ENCODE data around the gene MRPS6. TPM values are rescaled to one million over a fixed set of nuclear protein-coding genes. Genes with fewer than 3 reads are reported as not detected.

The MRPS6 gene
- total RNA-seq, 1 donor from 2014 or later = 14.2 TPM

GRCh38 chr21:34116569-34116968 lies 43.2 kb downstream of the MRPS6 start:
- Histone ChIP-seq H3K27me3 (ENCODE audit: control insufficient read depth, insufficient read depth, low read length) (no peaks in the 10 kb centered on the region), H3K4me3 (ENCODE audit: low read depth, low read length) (no peak overlapping the region), H3K36me3 (ENCODE audit: control insufficient read depth, insufficient read depth, low read length) (no peaks in the 10 kb centered on the region)
- no peak for FAIRE-seq
- TF ChIP-seq CTCF (IDR thresholded peaks at IDR 0.05; ENCODE audit: insufficient read depth, low read length, severe bottlenecking) = no peak
- DNase-seq (ENCODE audit: low read depth) = no peak

- Histone ChIP-seq H3K36me3 (ENCODE audit: control insufficient read depth, insufficient read depth, low read length) (peaks cover 4% of the 10 kb centered on the region), H3K4me3 (ENCODE audit: low read depth, low read length) (no peak overlapping the region), H3K27me3 (ENCODE audit: control insufficient read depth, insufficient read depth, low read length) (no peaks in the 10 kb centered on the region)
- DNase-seq (ENCODE audit: low read depth) = no peak
- TF ChIP-seq CTCF (IDR thresholded peaks at IDR 0.05; ENCODE audit: insufficient read depth, low read length, severe bottlenecking) = no peak
- no peak for FAIRE-seq
Observed at GRCh38 chr21:34120867-34121266, 47.5 kb downstream of the MRPS6 start.

- H3K27me3 ChIP-seq (ENCODE audit: control insufficient read depth, insufficient read depth, low read length) = no peaks in the 10 kb centered on the region
- DNase-seq (ENCODE audit: low read depth) (no peak), FAIRE-seq (no peak)
- peaks cover 4% of the 10 kb centered on the region for H3K36me3 ChIP-seq (ENCODE audit: control insufficient read depth, insufficient read depth, low read length)
- no peak overlapping the region for H3K4me3 ChIP-seq (ENCODE audit: low read depth, low read length)
- no peak for TF ChIP-seq CTCF (IDR thresholded peaks at IDR 0.05; ENCODE audit: insufficient read depth, low read length, severe bottlenecking)
Observed at GRCh38 chr21:34122047-34122446, 48.7 kb downstream of the MRPS6 start.

GRCh38 chr21:34123609-34124008 lies 50.2 kb downstream of the MRPS6 start:
- Histone ChIP-seq H3K27me3 (ENCODE audit: control insufficient read depth, insufficient read depth, low read length) (no peaks in the 10 kb centered on the region), H3K4me3 (ENCODE audit: low read depth, low read length) (no peak overlapping the region), H3K36me3 (ENCODE audit: control insufficient read depth, insufficient read depth, low read length) (peaks cover 4% of the 10 kb centered on the region)
- FAIRE-seq = no peak
- DNase-seq (ENCODE audit: low read depth) = no peak
- TF ChIP-seq CTCF (IDR thresholded peaks at IDR 0.05; ENCODE audit: insufficient read depth, low read length, severe bottlenecking) = no peak

GRCh38 chr21:34126269-34126668 lies 52.9 kb downstream of the MRPS6 start:
- H3K36me3 ChIP-seq (ENCODE audit: control insufficient read depth, insufficient read depth, low read length) = peaks cover 4% of the 10 kb centered on the region
- H3K4me3 ChIP-seq (ENCODE audit: low read depth, low read length) = no peak overlapping the region
- DNase-seq (ENCODE audit: low read depth) = peak; percentile 91
- FAIRE-seq = no peak
- TF ChIP-seq CTCF (IDR thresholded peaks at IDR 0.05; ENCODE audit: insufficient read depth, low read length, severe bottlenecking) = no peak
- no peaks in the 10 kb centered on the region for H3K27me3 ChIP-seq (ENCODE audit: control insufficient read depth, insufficient read depth, low read length)

GRCh38 chr21:34126691-34127090 lies 53.3 kb downstream of the MRPS6 start:
- H3K27me3 ChIP-seq (ENCODE audit: control insufficient read depth, insufficient read depth, low read length) = no peaks in the 10 kb centered on the region
- peak; percentile 96 for DNase-seq (ENCODE audit: low read depth)
- FAIRE-seq = no peak
- no peak overlapping the region for H3K4me3 ChIP-seq (ENCODE audit: low read depth, low read length)
- TF ChIP-seq CTCF (IDR thresholded peaks at IDR 0.05; ENCODE audit: insufficient read depth, low read length, severe bottlenecking) = no peak
- peaks cover 4% of the 10 kb centered on the region for H3K36me3 ChIP-seq (ENCODE audit: control insufficient read depth, insufficient read depth, low read length)
